AG10803 (cell line): ENCODE results near the gene AGPAT3.
"Not testable (repeated sequence)": the region's sequence is repeated elsewhere in the genome, so short reads cannot be mapped to it uniquely, and the experiment has no call there.

Source experiments
- DNase-seq: peaks from one replicate; pipeline ENCODE4 v3.0.0; 2010; ENCODE audit warnings: low read depth
- H3K4me3 ChIP-seq: 2 replicates; pipeline ENCODE4 v1.5.1; 2011; ENCODE audit warnings: mild to moderate bottlenecking, low read length, control low read depth
- CTCF ChIP-seq: conservative IDR thresholded peaks from 2 replicates; pipeline ENCODE4 v1.5.1; 2011; ENCODE audit warnings: mild to moderate bottlenecking, low read length, control low read depth, inconsistent platforms

Gene AGPAT3

GRCh38 chr21:43836616-43837015, 28.4 kb upstream of the AGPAT3 start:
- TF ChIP-seq CTCF = no peak
- DNase-seq = no peak
- H3K4me3 ChIP-seq = no peak overlapping the region

- H3K4me3 ChIP-seq = no peak overlapping the region
- no peak for TF ChIP-seq CTCF
- no peak for DNase-seq
Measured at GRCh38 chr21:43840259-43840658, 24.8 kb upstream of the AGPAT3 start.

GRCh38 chr21:43842742-43843141, 22.3 kb upstream of the AGPAT3 start:
- no peak for DNase-seq
- H3K4me3 ChIP-seq = no peak overlapping the region
- no peak for TF ChIP-seq CTCF

GRCh38 chr21:43844906-43845305, 20.1 kb upstream of the AGPAT3 start:
- DNase-seq, H3K4me3 ChIP-seq: not testable (repeated sequence)

GRCh38 chr21:43845386-43845785, 19.6 kb upstream of the AGPAT3 start:
- no peak overlapping the region for H3K4me3 ChIP-seq
- DNase-seq = no peak
- TF ChIP-seq CTCF = no peak

GRCh38 chr21:43846430-43846829, 18.6 kb upstream of the AGPAT3 start:
- H3K4me3 ChIP-seq = no peak overlapping the region
- DNase-seq = no peak
- TF ChIP-seq CTCF = no peak

GRCh38 chr21:43847301-43847700, 17.7 kb upstream of the AGPAT3 start:
- no peak for TF ChIP-seq CTCF
- H3K4me3 ChIP-seq = no peak overlapping the region
- no peak for DNase-seq

GRCh38 chr21:43848771-43849170, 16.3 kb upstream of the AGPAT3 start:
- DNase-seq = no peak
- no peak for TF ChIP-seq CTCF
- no peak overlapping the region for H3K4me3 ChIP-seq
